Skin of body (tissue), 2 donors: ENCODE results near the gene PIP4K2C. TPM values are rescaled to one million over a fixed set of nuclear protein-coding genes. Genes with fewer than 3 reads are reported as not detected.
"Not testable (repeated sequence)": the region's sequence is repeated elsewhere in the genome, so short reads cannot be mapped to it uniquely, and the experiment has no call there.

Source experiments
- DNase-seq: peaks from one replicate; lab custom pipeline; 2025; lab: John Stamatoyannopoulos, UW
- total RNA-seq: library from RNA; depleted of rRNA; stranded (reverse); fragments of >200 nt; gene quantifications from one replicate; pipeline ENCODE4 v1.2.3, GENCODE V29; 2014

PIP4K2C gene
- total RNA-seq, 1 donor from 2014 or later = 11.0 TPM

DNA sequence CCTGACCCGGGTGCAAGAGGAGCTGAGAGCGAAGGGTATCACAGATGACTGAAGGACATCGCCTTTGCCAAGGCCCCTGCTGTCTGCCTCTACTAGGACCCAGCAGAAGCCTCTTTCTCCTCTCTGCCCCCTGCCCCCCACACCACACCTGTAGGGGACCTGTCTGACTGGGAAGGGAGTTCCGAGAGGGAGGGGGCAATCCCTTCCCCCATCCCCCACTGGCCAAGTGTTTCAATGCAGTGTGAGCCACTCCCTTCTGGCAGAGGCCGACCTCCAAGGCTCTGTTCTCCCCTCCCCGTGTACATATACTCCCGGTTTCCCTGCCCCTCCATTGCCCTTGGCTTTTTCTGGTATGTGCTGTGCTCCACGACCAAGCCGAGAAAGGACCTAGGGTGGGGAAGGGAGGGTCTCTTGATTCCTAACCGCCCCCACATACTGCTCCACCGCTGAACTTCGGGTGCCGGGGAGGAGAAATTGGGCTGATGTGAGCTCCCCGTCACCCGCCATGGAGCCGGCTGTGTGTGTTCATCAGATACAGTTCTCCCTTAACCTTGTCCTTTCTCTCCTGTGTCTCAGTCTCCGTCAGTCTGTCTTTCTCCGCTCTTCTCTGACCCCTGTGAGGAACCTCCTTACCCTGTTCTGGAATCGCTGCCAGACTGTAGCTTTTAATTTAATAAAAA lies 18.2 kb downstream of the PIP4K2C start:
- no peak for DNase-seq

DNA sequence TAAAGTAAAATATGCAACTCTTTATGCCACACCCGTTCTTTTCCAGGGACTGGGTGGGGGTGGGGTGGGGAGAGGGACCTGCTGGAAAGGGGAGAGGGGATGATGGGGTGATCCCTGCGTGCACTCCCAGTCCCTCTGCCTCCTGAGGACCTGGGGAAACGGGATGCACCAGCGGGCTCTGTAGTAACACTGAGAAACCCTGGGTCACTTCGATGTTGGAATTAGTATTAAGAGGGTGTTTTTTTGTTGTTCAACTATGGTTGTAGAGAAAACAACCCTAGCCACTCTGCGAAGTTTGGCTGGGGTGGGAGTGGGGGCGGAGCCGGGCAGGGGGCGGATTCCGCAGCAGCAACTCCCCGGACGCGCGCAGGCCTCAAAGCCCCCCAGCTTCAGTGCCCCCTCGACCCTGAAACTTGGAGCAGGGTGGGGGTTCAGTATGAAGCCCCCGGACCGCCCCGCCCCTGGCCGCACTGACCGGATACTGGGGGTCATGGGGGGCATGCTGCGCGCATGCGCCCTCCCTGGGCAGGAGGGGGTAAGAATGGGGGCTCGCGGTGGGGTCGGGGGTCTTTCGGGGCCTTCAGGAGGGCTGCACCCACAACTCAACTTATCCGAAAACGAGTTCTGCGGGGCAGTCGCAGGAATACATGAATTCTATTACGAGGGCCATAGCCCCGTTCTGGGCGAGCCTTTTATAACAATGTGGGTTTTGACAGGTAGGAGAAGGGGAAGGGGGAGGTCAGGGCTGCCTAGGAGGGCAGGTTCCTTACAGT lies 19.0 kb downstream of the PIP4K2C start:
- peak; percentile 9 for DNase-seq

- DNase-seq = no peak
These were observed 19.6 kb downstream of the PIP4K2C start for GRCh38 chr12:57610554-57611107.

GRCh38 chr12:57611108-57611826 lies 20.3 kb downstream of the PIP4K2C start, which contains the start of gene ARHGEF25:
Gene ARHGEF25, plus strand, starts transcription at chr12:57611435. Its CDS starts 460 bp downstream, at chr12:57611895.
- peak; percentile 79 for DNase-seq

DNA sequence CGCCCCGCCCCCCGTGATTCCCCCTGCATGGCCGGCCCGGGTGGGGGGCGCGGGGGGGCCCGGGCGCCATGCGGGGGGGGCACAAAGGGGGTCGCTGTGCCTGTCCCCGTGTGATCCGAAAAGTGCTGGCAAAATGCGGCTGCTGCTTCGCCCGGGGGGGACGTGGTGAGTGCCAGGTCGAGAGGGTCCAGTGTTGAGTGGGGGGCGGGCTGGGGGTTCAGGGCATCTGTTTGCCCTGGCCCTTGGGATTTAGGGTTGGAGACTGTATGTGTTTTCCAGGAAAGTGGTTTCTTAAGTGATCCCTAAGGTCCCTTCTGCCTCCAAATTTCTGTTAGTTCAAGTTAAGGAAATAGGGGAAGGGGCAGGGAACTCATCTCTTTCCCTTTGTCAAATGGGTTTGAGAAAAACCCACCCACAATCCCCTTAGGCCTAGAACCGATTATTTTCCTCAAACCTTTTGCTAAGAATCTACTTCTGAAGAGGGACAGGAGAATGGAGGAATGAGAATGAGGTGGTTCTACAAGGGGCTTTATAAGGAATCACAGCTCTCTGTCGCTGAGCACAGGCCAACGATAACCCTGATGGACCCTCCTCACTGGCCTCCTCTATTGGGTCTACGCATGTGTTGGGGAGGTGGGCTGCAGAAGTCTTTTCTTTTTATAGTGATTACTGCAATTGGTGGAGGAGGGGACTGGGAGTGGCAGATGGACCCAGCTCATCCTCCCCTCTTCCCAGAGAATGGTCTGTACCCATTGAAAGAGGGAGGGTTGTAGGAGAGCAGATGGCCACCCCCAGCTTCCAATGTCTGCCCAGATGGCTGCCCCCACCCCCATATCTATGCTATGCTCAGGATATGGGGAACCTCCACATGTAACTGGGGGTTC lies 21.1 kb downstream of the PIP4K2C start:
- DNase-seq = no peak

- DNase-seq = no peak
These were observed 21.9 kb downstream of the PIP4K2C start for GRCh38 chr12:57612711-57613426.

DNA sequence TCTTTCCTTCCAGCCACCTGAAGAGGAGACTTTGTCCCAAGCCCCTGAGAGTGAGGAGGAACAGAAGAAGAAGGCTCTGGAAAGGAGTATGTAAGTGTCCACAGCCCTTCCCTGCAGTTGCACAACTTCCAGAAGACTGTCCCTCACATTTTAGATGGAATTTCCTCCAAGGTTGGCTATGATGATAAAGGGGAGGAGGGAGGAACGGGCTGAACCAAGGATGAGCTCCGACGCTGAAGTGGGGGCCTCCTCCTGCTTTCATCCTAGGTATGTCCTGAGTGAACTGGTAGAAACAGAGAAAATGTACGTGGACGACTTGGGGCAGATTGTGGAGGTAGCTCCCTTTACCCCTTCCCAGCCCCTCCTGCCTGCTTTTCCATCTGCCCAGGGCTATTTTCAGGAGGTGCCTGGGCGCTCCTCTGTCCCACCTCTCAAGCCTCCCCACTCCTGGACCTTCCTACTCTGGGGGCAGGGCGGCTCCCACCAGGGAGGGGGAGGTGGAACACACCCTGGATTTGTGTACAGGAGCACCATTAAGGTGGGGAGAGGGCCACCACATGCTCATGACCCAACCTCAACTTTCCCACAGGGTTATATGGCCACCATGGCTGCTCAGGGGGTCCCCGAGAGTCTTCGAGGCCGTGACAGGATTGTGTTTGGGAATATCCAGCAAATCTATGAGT lies 22.6 kb downstream of the PIP4K2C start:
- DNase-seq = no peak

- DNase-seq = no peak
These were observed 23.4 kb downstream of the PIP4K2C start for GRCh38 chr12:57614178-57614947.

DNA sequence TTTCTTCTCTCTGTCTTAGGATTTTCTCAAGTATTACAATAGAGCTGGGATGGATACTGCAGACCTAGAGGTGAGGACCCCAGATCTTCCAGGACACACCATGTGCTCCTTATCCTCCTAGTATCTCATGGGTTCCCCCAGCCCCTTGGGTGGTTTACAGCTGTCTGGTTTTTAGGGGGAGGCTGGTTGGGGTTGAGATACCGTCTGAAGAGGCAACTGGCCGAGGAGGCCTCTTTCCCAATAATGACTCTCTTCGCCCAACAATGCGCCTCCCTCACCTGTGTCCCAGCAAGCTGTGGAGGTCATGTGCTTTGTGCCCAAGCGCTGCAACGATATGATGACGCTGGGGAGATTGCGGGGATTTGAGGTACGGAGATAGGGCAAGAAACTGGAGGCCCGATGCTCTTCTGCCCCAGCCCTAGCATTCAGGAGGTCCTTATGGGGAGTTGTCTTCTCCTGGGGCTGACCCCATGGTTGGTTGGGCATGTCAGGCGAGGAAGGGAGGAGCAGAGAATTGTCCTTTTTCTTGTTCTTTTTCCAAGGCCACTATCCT lies 24.0 kb downstream of the PIP4K2C start:
- no peak for DNase-seq

GRCh38 chr12:57615637-57616036 lies 24.6 kb downstream of the PIP4K2C start:
- DNase-seq = no peak

GRCh38 chr12:57616383-57617101 lies 25.6 kb downstream of the PIP4K2C start:
- DNase-seq = no peak

GRCh38 chr12:57617942-57618341 lies 26.9 kb downstream of the PIP4K2C start:
- DNase-seq = no peak

DNA sequence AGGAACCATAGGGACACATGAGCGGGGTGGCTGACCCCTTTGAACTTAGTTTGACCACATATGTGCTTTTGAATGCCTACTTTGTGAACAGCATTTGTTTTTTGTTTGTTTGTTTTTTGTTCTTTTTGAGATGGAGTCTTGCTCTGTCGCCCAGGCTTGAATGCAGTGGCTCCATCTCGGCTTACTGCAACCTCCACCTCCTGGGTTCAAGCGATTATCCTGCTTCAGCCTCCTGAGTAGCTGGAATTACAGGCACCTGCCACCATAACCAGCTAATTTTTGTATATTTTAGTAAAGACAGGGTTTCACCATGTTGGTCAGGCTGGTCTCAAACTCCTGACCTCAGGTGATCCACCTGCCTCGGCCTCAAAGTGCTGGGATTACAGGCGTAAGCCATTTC lies 27.4 kb downstream of the PIP4K2C start:
- not testable (repeated sequence) for DNase-seq

- no peak for DNase-seq
These were observed 28.0 kb downstream of the PIP4K2C start for GRCh38 chr12:57618966-57619433.

DNA sequence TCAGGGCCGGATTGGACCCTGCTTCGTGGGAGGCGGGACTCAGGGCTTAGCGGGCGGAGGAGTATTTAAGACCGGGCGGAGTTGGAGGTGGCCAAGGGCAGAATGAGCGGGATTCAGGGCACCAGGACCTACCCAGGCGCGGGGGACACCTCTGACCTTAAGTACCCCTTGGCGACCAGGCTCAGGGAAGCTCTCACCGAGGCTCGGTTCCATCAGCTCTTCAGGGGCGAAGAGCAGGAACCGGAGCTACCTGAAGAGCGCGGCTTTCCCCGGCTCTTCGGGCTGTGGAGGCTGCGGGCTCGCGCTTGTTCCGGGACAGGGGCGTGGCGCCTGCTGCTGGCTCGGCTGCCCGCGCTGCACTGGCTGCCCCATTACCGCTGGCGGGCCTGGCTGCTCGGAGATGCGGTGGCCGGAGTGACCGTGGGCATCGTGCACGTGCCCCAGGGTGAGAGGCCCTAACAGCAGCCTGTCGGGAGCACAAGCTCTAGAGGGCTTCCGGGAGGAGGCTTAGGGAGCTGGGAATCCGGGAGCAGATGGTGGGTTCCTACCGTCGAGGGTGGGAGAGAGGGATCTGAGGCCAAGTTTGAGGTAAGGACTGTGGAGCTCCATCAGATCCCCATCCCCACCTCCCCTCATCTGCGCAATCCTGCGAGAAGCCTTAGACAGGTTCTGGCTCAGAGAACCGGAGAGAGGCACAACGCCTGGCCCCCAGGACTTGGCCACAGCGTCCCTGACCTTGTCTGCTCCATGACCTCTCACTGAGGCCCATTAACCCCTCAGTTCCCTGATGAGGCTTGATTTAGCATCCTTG lies 28.6 kb downstream of the PIP4K2C start:
- no peak for DNase-seq

DNA sequence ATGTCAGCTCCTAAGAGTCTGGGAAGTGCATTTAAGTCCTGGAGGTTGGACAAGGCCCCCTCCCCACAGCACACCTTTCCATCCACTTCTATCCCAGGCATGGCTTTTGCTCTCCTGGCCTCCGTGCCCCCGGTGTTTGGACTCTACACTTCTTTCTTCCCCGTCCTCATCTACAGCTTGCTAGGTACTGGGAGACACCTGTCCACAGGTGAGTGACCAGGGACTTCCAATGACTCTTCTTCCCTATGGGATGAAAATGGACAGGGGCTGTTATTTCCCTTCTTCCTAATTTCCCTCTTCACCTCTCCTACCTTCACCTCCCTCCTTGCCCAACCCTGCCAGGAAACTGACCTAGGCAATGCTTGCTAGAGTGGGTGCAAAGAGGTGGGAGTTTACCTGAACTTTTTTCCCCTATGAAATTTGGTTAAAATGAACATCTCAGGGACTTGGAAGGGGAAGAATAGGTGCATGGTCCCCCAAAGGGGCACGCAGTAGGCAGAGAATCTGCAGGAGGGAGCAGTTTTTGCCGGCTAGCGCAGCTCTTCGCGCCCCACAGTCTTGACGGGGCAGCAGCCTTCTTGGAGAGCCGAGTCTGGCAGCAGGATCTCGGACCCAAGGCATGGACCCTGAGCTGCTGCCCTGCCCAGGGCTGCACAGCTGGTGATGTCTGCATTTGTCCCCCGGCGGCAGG lies 29.4 kb downstream of the PIP4K2C start:
- no peak for DNase-seq
